ENCODE data around the gene PDSS2.
"Not testable (repeated sequence)": the region's sequence is repeated elsewhere in the genome, so short reads cannot be mapped to it uniquely, and the experiment has no call there.

Gene PDSS2

GRCh38 chr6:107475360-107475759 lies 16.0 kb upstream of the PDSS2 start:
- not testable (repeated sequence) for DNase-seq (ENCODE audit: low spot score)

GRCh38 chr6:107473660-107474059 lies 14.3 kb upstream of the PDSS2 start:
- no peak for DNase-seq (ENCODE audit: low spot score)

DNA sequence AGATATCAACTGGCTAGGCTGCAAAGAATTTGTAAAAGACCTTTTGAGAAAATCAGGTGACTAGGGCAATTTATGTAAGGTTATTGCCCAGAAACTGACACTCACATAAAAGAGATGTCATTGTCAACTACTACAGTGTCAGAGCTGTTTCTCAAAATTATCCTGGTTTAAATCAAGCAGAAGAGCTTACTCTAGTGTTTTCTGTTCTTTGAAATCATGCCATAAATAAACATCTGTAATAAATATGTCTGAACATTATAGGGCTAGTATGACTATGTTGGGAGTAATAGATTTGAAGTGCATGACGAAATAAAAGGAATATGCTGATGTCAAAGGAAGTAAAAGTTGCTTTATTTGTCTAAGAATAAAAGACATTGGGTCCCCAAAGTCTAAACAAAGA lies 11.0 kb upstream of the PDSS2 start:
- no peak for DNase-seq (ENCODE audit: low spot score)

- no peak for DNase-seq (ENCODE audit: low spot score)
Observed at GRCh38 chr6:107466062-107466461, 6.7 kb upstream of the PDSS2 start.

- DNase-seq (ENCODE audit: low spot score), result peak; percentile 4
Observed at GRCh38 chr6:107460083-107460631, 793 bp upstream of the PDSS2 start.

DNA sequence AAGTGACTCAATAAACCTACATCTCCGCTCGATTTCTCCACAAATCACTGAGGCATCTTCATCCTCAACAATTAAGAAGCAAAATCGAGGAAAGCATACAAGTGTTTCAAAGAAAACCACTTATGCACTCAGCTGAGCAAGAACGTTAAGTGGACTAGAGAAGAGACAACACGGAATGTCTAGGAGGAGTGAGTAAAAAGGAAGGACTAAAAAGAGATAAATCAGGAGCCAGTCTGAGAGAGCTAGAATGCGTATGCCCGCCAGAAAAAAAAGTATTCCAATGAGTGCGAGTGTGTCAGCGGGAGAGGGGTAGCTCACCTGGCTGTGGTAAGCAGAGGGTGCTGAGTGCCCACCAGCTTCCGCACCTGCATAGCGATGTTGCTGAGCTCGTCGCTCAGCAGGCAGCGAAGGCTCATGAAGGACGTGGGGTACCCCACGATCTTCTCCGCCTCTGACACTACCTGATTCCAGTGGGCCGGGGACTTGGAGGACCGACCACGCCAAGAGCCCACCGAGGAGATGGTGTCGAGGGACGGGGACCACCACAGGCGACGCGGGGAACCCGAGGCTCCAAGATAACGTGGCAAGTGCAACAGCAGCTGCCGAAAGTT lies 587 bp downstream of the PDSS2 start:
- peak; percentile 65 for DNase-seq (ENCODE audit: low spot score)

- DNase-seq (ENCODE audit: low spot score), result no peak
Observed at GRCh38 chr6:107448776-107449175, 10.6 kb downstream of the PDSS2 start.

DNA sequence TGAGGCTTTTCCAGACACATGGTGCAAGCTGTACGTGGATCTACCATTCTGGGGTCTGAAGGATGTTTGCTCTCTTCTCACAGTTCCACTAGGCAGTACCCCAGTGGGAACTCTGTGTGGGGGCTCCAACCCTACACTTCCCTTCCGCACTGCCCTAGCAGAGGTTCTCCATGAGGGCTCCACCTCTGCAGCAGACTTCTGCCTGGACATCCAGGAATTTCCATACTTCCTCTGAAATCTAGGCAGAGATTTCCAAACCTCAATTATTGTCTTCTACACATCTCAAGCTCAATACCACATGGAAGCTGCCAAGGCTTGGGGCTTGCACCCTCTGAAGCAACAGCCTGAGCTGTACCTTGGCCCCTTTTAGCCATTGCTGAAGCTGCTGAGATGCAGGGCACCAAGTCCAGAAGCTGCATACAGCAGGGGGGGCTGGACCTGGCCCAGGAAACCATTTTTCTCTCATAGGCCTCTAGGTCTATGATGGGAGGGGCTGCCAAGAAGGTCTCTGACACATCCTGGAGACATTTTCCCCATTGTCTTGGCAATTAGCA lies 11.6 kb downstream of the PDSS2 start:
- no peak for DNase-seq (ENCODE audit: low spot score)

DNA sequence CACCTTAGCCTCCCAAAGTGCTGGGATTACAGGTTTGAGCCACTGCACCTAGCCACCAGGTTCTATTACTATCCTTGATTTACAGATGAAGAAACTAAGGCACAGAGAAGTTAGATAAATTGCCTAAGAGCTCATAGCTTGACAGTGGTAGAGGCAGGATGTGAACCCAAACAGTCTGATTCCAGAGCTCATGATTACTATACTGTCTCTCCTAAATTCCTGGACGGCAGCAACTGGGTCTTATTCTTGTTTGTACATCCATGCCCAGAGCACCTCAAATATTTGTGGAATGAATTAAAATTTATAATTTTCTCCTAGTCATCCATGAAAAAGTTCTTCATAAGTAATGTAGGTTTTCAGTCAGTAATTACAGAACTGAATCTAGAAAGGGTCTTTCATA lies 15.1 kb downstream of the PDSS2 start:
- no peak for DNase-seq (ENCODE audit: low spot score)

DNA sequence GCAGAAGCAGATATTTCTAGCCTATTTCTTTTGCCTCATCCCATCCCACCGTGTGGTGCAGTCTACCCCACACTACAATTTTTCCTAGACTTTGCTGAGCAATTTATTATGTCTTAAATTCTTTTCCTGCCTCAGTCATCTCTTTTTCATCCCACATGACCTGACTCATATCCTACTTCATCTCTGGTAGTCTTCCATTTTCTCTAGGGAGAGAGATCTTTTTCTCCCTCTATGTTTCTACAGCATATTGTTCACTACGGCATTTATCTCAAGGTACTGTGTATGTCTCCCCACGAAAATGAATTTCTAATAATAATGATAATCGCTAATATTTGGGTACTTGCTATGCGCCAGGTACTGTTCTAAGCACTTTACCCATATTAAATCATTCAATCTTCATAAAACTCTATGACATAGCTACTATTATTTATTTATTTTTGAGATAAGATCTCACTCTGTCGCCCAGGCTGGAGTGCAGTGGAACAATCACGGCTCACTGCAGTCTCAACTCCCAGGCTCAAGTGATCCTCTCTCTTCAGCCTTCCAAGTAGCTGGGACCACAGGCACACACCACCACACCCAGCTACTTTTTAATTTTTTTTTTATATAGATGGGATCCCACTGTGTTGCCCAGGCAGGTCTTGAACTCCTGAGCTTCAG lies 15.6 kb downstream of the PDSS2 start:
- DNase-seq (ENCODE audit: low spot score), result no peak

DNA sequence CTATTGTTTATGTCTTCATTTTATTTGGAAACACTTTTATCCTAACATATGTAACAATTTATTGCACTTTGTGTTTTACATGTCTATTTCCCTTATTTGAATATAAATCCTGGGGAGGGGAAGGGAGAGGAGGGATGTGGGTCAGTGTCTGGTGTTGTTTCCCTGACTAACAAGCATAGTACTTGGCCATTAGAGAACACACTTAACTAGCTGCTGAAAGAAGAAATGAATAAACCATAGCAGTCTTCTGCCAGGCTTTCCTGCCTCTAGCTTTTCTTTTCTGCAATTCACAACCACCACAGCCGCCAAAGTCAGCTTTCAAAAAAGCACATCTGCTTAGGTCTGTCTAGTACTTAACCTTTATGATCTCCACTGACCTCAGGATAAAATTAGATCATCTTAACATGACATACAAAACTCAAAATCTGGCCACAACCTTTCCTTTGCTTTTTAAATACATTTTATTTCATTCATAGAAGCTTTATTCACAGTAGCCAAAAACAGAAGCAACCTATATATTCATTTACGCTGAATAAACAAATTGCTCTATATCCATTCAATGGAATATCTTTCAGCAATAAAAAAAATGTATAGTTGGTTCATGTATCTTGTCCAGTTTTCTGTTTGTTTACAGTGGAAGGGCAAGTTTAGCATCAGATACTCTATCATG lies 16.3 kb downstream of the PDSS2 start:
- no peak for DNase-seq (ENCODE audit: low spot score)

- no peak for DNase-seq (ENCODE audit: low spot score)
Observed at GRCh38 chr6:107441682-107442081, 17.7 kb downstream of the PDSS2 start.

DNA sequence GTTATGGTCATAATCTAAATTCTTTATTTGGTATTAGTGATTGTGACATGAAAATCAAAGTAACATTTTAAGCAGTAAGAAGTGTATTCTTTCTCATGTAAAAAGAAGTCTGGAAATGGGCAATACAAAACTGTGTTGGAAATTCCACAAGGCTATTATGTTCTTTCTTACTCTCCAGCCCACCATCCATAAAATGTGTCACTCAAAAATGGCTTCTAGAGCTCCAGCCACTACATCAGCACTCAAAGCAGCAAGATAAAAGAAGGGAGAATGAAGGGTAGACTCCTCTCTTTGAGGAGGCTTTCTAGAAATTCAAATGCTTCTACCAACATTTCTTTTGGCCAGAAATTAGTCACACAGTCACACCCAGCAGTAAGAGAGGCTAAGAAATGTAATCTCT lies 18.4 kb downstream of the PDSS2 start:
- DNase-seq (ENCODE audit: low spot score), result no peak

DNA sequence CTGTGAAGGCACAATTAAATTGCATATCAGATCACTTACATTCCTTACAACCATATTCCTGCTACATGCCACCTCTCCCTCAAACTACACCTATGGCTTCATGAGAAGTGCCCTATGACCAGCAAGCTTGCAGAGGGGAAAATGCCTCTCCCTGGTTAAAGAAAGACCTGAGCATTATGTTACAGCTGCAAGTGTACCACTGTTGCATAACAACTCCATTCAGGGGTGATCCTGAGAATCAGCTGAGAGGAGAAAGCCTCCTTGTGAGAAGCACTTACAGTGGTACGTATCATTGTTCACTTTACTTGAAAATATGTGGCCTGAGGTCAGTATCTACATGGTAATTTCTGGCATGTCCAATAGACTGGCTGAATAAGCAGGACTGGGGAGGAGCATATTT lies 20.0 kb downstream of the PDSS2 start:
- no peak for DNase-seq (ENCODE audit: low spot score)

DNA sequence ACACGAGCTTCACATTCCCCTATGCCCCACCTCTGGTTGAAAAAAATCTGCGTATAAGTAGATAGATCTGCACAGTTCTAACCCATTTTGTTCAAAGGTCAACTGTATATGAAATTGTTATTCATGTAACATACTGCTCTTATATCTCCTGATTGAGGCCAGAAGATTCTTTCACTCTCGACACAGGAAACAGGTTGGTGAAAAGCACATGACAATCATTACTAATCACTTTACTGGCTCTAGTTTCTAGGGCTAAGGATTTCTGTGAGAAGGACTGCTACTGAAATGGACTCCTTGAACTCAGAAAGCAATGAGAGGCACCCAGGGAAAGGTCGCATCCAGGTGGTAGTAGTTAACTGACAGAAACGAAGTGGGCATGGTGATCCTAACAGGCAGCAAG lies 21.7 kb downstream of the PDSS2 start:
- DNase-seq (ENCODE audit: low spot score), result no peak

DNA sequence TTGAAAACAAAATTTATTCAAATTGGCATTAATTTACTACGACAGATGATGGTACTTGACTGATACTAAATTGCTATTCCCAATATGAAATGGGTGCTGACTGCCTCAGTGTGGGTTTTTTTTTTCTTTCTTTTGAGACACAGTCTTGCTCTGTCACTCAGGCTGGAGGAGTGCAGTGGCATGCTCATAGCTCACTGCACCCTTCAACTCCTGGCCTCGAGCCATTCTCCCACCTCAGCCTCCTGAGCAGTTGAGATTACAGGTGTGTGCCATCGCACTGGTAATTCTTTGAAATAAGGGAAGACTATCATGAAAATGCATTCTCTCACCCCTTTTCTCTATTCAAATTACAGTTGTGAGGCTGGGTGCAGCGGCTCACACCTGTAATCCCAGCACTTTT lies 22.5 kb downstream of the PDSS2 start:
- no peak for DNase-seq (ENCODE audit: low spot score)

DNA sequence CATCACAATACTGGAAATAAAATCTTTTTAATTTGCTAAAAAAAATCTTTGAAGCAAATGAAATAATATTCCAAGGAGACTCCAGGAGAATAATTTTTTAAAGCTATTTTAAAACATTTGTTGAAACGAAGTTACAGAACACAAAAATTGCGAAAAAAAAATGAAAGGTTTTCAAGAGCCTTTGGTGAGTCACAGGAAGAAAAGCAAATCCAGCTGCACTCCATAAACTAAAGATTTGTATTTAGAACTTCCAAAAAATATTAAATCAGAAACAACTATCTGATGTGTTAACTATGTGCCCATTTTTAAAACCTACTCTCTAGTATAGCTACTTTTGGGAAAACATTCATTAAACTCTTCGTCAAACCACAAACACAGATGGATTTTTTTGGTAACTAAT lies 23.6 kb downstream of the PDSS2 start:
- no peak for DNase-seq (ENCODE audit: low spot score)

DNA sequence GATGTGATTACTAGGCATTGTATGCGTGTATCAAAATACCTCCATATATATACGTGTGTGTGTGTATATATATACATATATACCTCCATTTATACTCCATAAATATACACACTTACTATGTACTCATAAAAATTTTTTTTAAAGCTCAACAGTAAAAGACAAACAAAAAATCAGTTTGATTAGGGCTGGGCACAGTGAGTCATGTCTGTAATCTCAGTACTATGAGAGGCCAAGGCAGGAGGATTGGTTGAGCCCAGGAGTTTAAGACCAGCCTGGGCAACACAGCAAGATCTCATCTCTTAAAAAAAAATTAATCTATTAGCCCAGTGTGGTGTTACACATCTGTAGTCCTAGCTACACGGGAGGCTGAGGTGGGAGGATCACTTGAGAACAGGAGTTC lies 24.6 kb downstream of the PDSS2 start:
- DNase-seq (ENCODE audit: low spot score), result no peak

DNA sequence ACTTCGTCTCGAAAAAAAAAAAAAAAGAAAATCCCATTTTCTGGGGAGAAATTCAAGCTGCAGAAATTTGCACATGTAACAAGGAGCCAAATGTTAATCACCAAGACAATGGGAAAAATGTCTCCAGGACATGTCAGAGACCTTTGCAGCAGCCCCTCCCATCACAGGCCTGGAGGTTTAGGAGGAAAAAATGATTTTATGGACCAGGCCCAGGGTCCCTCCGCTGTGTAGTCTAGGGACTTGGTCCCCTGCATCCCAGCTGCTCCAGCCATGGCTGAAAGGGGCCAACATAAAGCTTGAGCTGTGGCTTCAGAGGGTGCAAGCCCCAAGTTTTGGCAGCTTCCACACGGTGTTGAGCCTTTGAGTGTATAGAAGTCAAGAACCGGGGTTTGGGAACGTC lies 33.4 kb downstream of the PDSS2 start:
- DNase-seq (ENCODE audit: low spot score), result not testable (repeated sequence)

- no peak for DNase-seq (ENCODE audit: low spot score)
Observed at GRCh38 chr6:107423474-107423990, 35.8 kb downstream of the PDSS2 start.

DNA sequence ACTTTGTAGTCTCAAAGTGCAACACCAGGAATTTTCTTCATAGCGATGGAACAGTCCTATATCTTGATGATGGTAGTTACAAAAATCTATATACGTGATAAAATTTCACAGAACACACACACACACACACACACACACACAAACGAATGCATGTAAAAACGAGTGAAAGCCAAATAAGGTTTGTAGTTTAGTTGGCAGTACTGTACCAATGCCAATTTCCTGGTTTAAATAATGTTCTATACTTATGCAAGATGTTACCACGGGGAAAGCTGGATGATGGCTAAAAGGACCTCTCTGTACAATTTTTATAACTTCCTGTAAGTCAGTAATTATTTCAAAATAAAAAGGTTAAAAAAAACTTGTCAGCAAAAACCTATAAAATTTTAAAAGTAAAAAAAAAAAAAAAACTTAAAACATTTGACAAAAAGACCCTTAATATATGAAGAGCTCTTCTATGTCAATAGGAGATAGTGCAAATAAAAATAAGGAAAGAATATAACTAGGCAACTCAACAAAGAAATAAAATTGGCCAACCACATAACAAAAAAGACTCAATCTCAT lies 37.6 kb downstream of the PDSS2 start:
- no peak for DNase-seq (ENCODE audit: low spot score)

GRCh38 chr6:107419733-107420132 lies 39.6 kb downstream of the PDSS2 start:
- DNase-seq (ENCODE audit: low spot score), result no peak
